HG03175 (cell line): Measurements from ENCODE around the gene RGS8.

ENCODE experiments used
- ATAC-seq: cut with Tn5 transposase; IDR thresholded peaks from one replicate; pipeline ENCODE4 v1.9.1; 2021; ENCODE audit warnings: mild to moderate bottlenecking, moderate library complexity; ENCODE audit not compliant: unreplicated experiment

The RGS8 gene

GRCh38 chr1:182644886-182645285 lies 39.5 kb downstream of the RGS8 start:
- ATAC-seq = peak; percentile 41

GRCh38 chr1:182643699-182644098 lies 40.7 kb downstream of the RGS8 start:
- ATAC-seq = no peak

GRCh38 chr1:182642461-182642860 lies 41.9 kb downstream of the RGS8 start:
- ATAC-seq = no peak

- ATAC-seq = no peak
These were observed 42.8 kb downstream of the RGS8 start for GRCh38 chr1:182641561-182641960.

GRCh38 chr1:182639330-182639729 lies 45.1 kb downstream of the RGS8 start:
- no peak for ATAC-seq

- ATAC-seq = no peak
These were observed 46.6 kb downstream of the RGS8 start for GRCh38 chr1:182637769-182638168.

- no peak for ATAC-seq
These were observed 48.5 kb downstream of the RGS8 start for GRCh38 chr1:182635871-182636270.
